ENCODE measurements around the gene PCMTD2. TPM values are rescaled to one million over a fixed set of nuclear protein-coding genes. Genes with fewer than 3 reads are reported as not detected.

Gene PCMTD2
- total and polyA plus RNA-seq, 5 donors from 2014 or later = 51.1 to 112 (median 79.4) TPM

Other genes starting within 250 kb of the PCMTD2 start
- gene C20orf204, start 219.6 kb upstream of the PCMTD2 start, total RNA-seq = 6.0 TPM
- 1 to 10 TPM in 1 of 4 donors, under 1 TPM in 2, not detected in 1; 0.89 to 1.4 (median 0.91) TPM for gene C20orf204, start 219.6 kb upstream of the PCMTD2 start, polyA plus RNA-seq
- not detected for gene SOX18, start 206.1 kb upstream of the PCMTD2 start, total RNA-seq
- not detected for gene SOX18, start 206.1 kb upstream of the PCMTD2 start, polyA plus RNA-seq
- gene TCEA2, start 192.6 kb upstream of the PCMTD2 start, total RNA-seq = 24.8 TPM
- gene TCEA2, start 192.6 kb upstream of the PCMTD2 start, polyA plus RNA-seq = 10 to 100 TPM; 17.7 to 27.1 (median 20.9) TPM
- gene RGS19, start 176.2 kb upstream of the PCMTD2 start, total RNA-seq = 50.7 TPM
- 100 to 1,000 TPM in 2 of 4 donors, 10 to 100 TPM in 2; 79.4 to 105 (median 95.0) TPM for gene RGS19, start 176.2 kb upstream of the PCMTD2 start, polyA plus RNA-seq
- gene OPRL1, start 175.7 kb upstream of the PCMTD2 start, total RNA-seq = 1.3 TPM
- gene OPRL1, start 175.7 kb upstream of the PCMTD2 start, polyA plus RNA-seq = 1 to 10 TPM in 1 of 4 donors, under 1 TPM in 3; 0.58 to 1.1 (median 0.59) TPM
- not detected for gene LKAAEAR1, start 171.3 kb upstream of the PCMTD2 start, total RNA-seq
- gene LKAAEAR1, start 171.3 kb upstream of the PCMTD2 start, polyA plus RNA-seq = 1 to 10 TPM in 1 of 4 donors, under 1 TPM in 1, not detected in 2; 0.42 to 1.4 TPM
- gene NPBWR2, start 148.2 kb upstream of the PCMTD2 start, total RNA-seq = not detected
- not detected for gene NPBWR2, start 148.2 kb upstream of the PCMTD2 start, polyA plus RNA-seq
- gene MYT1, start 91.3 kb upstream of the PCMTD2 start, total RNA-seq = not detected
- under 1 TPM in 1 of 4 donors, not detected in 3; 0.14 TPM for gene MYT1, start 91.3 kb upstream of the PCMTD2 start, polyA plus RNA-seq

Data from CD4-positive, CD25-positive, alpha-beta regulatory T cell (primary cell).